ENCODE measurements around the gene USP49.

DNA sequence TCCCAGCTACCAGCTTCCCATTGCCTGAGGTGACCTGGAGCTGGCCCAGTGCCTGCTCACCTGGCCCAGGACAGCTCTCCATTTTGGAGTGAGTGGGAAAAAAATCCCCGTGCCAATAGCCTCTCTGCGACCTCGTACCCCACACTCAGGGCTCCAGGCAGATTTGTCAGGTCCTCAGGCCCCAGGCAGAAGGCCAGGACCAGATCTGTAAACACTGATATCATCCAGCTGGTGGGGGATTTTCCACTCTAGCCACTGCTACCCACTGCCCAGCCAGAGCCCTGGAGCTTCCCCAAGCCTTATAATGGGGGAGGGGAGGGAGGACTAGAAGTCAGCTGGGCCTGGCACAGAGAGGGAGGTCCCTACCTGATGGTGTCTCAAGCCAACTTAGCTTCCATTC, 146.6 kb downstream of the USP49 start:
- TF ChIP-seq, protein P1, sequence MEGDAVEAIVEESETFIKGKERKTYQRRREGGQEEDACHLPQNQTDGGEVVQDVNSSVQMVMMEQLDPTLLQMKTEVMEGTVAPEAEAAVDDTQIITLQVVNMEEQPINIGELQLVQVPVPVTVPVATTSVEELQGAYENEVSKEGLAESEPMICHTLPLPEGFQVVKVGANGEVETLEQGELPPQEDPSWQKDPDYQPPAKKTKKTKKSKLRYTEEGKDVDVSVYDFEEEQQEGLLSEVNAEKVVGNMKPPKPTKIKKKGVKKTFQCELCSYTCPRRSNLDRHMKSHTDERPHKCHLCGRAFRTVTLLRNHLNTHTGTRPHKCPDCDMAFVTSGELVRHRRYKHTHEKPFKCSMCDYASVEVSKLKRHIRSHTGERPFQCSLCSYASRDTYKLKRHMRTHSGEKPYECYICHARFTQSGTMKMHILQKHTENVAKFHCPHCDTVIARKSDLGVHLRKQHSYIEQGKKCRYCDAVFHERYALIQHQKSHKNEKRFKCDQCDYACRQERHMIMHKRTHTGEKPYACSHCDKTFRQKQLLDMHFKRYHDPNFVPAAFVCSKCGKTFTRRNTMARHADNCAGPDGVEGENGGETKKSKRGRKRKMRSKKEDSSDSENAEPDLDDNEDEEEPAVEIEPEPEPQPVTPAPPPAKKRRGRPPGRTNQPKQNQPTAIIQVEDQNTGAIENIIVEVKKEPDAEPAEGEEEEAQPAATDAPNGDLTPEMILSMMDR (conservative IDR thresholded peaks at IDR 0.05; ENCODE audit: low read length), result no peak
- TF ChIP-seq EZH2phosphoT487 (IDR thresholded peaks at IDR 0.05; ENCODE audit: borderline replicate concordance, low read depth, low read length), result no peak

Measured in OCI-LY7 (cell line).